DOHH2 (cell line): ENCODE measurements around the gene WDR7.

Experiments
- EZH2phosphoT487 ChIP-seq: fragments of 200-600 bp; sonication (generic); IDR thresholded peaks from 2 replicates; pipeline ENCODE4 v1.6.1; 2017; ENCODE audit warnings: borderline replicate concordance, mild to moderate bottlenecking, antibody characterized with exemption, low read length, moderate library complexity, mixed read lengths
- TF ChIP-seq, protein P1 (sequence below): fragments of 200-600 bp; sonication (generic); IDR thresholded peaks from one replicate; pipeline ENCODE4 v1.5.1; 2014; ENCODE audit warnings: antibody characterized with exemption, mild to moderate bottlenecking, low read depth, low read length; ENCODE audit not compliant: poor library complexity, severe bottlenecking

DNA sequence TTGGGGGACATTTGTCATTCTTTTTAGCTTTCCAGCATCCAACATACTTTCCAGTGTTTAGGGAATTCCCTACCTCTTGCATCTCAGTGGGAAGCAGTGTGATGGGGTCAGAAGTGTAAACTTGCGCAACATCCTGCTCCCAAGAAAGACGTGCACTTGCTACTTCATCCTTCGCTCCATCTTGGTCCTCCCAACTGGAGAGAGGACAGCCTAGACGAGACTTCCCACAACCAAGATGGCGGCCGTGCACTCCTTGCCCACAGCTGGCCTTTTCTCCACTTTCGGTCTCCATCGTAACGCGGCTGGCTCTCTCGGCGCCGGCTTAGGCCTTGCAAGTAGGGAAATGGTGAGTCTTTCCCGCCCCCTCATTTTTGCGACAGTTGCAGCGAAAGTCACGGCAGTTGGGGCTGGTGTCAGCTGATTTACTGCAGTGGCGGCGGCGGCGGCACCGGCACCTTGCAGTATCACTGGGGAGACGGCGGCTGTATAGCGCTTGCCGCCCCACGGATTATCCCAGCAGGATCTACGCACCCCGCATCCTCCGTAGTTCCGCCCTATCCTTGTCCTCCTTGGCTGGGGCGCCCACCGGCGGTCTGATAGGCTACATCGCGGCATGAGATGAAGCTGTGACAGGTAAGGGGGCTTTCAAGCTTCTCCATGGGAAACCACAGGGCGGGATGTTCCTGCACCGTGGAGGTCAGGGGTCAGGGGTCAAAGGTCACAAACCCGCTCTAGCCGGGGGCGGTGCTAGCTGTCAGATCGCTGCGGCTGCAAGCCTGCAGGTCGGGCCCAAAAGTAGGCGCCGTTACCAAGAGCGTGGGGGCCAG lies at the start of gene WDR7:
- TF ChIP-seq, protein P1, sequence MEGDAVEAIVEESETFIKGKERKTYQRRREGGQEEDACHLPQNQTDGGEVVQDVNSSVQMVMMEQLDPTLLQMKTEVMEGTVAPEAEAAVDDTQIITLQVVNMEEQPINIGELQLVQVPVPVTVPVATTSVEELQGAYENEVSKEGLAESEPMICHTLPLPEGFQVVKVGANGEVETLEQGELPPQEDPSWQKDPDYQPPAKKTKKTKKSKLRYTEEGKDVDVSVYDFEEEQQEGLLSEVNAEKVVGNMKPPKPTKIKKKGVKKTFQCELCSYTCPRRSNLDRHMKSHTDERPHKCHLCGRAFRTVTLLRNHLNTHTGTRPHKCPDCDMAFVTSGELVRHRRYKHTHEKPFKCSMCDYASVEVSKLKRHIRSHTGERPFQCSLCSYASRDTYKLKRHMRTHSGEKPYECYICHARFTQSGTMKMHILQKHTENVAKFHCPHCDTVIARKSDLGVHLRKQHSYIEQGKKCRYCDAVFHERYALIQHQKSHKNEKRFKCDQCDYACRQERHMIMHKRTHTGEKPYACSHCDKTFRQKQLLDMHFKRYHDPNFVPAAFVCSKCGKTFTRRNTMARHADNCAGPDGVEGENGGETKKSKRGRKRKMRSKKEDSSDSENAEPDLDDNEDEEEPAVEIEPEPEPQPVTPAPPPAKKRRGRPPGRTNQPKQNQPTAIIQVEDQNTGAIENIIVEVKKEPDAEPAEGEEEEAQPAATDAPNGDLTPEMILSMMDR, result no peak
- TF ChIP-seq EZH2phosphoT487, result no peak
